ENCODE measurements around the gene ZFP1. TPM values are rescaled to one million over a fixed set of nuclear protein-coding genes. Genes with fewer than 3 reads are reported as not detected.

ZFP1 gene
- total RNA-seq: 10.8 and 13.9 TPM in 2 replicates

GRCh38 chr16:75148311-75149195, at the start of gene ZFP1:
Gene ZFP1, plus strand, starts transcription at chr16:75148524. Its CDS starts 4,428 bp downstream, at chr16:75152952.

DNA sequence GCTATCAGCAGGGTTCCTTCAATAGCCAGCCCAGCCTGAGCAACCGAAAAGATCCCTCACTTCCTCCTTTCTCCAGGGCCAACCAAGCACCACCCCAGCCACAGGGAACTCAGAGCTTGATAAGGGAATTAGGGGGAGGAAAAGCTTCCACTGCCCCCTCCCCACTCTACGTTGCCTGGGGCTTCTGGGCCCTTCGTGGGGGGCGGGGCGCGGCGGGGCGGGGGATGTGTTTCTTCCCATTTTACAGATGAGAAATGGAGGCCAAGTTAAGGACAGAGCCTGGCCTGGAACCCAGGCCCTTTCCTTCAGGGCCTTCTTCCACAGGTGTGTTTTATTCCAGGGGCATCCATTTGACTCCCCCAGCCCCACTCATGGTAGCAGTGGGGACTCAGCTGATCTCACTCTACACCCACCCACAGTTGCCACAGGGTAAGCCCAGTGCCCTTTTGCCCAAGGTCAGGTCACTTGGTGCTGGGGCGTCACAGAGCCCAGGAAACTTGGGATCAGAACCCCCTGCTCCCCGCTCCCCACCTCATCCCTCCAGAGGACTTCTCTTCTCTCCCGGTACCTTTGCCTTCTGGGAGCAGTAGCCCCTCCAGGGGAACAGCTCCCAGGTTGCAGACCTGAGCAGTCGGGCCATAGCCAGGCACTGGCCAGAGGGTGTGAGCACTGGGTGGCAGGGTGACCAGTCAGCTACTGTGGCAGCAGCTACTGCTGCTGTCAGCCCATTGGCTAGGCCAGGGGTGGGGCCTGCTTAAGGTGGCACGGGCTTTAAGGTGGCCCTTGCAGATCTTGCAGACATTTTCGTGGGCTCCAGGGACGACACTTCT, 32.0 kb upstream of the ZFP1 start, which contains the start of gene LDHD:
TSS of gene LDHD (minus strand) at position 700 of the 830 bp plus-strand sequence. CDS start at position 640, 60 bp downstream.

GRCh38 chr16:75206749-75207451, 58.6 kb downstream of the ZFP1 start, which contains the start of gene CTRB2:
Gene CTRB2, minus strand, starts transcription at chr16:75207161. Its CDS starts 20 bp downstream, at chr16:75207141.

DNA sequence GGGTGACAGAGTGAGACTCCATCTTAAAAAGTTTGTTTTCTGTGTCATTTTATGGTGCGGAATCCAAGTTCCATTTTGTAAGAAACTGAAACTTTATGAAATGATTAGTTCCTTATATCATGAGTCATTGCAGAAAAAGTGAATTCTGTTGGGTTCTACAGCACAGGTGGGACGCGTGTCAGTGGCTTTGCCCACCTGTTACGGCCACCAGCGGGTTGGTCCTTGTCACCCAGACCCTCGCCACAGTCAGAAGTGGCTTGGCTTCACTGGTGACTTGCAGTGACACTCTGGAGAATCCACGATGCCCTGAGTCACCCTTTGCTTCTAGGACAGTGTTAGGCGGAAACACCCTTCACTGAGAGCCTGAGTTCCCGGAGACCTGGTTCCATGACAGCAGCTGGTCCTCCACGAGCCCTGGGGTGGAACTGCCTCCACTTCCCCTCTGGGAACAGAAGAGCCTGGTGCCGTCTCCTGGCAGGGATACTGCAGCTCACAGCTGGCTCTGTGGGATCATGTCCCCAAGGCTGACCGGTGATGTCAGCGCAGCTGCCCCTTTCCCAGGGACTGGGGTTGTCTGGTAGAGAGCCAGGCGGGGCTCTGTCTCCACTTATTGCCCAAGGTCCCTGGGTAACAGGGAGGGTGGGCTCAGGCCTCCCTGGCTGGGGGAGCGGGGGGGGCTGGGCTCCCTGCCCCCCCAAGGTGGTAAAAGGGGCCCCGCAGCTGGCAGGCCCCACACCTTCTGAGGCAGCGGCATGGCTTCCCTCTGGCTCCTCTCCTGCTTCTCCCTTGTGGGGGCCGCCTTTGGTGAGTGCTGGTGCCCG, 70.1 kb downstream of the ZFP1 start, which contains the start of gene CTRB1:
TSS of gene CTRB1 (plus strand) at position 733 of the 821 bp plus-strand sequence. CDS start at position 753, 20 bp downstream.

Other genes with a start within 250 kb of the ZFP1 start
- 15.8 and 20.6 TPM in 2 replicates for gene WDR59, start 163.4 kb upstream of the ZFP1 start, total RNA-seq
- gene ZNRF1, start 149.5 kb upstream of the ZFP1 start, total RNA-seq: 33.4 and 42.8 TPM in 2 replicates
- gene LDHD, start 31.7 kb upstream of the ZFP1 start, total RNA-seq: 0.29 and 0.98 TPM in 2 replicates
- gene CTRB2, start 58.6 kb downstream of the ZFP1 start, total RNA-seq: not detected in 2 replicates
- not detected in 2 replicates for gene CTRB1, start 70.5 kb downstream of the ZFP1 start, total RNA-seq
- gene BCAR1, start 103.1 kb downstream of the ZFP1 start, total RNA-seq: 232 and 361 TPM in 2 replicates

All from vein endothelial cell (primary cell).